ENCODE measurements around the gene ALDH3A2. TPM values are rescaled to one million over a fixed set of nuclear protein-coding genes. Genes with fewer than 3 reads are reported as not detected.

Gene ALDH3A2
- total RNA-seq, 1 donor = 82.2 TPM

DNA sequence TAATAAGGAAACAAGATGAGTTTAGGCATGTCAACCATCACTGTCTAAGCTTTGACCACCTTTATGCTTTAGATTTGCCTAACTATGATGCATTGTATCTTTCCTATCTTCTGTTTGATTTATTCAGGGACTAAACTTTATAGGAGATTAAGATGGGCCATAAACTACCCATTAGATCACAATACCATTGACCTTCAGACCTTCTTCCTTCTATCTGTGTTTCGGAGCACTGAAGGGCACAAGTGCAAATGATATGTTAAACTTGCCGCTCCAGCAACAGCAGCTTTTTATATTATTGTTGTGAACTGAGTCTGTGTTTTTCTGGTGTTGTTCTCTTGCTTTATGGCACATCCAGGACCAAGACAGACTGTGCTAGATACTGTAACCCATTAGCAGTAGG is 16.6 kb upstream of the ALDH3A2 start:
- H3K4me2 ChIP-seq (ENCODE audit: insufficient read depth, low read length) = no peak overlapping the region
- H2AFZ ChIP-seq (ENCODE audit: low read length) = no peak overlapping the region
- no peak overlapping the region for H3K27ac ChIP-seq (ENCODE audit: low read depth, low read length)
- no peak for DNase-seq (ENCODE audit: insufficient read length, low spot score, missing footprints)
- TF ChIP-seq, protein P1, sequence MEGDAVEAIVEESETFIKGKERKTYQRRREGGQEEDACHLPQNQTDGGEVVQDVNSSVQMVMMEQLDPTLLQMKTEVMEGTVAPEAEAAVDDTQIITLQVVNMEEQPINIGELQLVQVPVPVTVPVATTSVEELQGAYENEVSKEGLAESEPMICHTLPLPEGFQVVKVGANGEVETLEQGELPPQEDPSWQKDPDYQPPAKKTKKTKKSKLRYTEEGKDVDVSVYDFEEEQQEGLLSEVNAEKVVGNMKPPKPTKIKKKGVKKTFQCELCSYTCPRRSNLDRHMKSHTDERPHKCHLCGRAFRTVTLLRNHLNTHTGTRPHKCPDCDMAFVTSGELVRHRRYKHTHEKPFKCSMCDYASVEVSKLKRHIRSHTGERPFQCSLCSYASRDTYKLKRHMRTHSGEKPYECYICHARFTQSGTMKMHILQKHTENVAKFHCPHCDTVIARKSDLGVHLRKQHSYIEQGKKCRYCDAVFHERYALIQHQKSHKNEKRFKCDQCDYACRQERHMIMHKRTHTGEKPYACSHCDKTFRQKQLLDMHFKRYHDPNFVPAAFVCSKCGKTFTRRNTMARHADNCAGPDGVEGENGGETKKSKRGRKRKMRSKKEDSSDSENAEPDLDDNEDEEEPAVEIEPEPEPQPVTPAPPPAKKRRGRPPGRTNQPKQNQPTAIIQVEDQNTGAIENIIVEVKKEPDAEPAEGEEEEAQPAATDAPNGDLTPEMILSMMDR (IDR thresholded peaks at IDR 0.05; ENCODE audit: extremely low read depth, low read depth, low read length) = no peak
- peaks cover 8% of the 10 kb centered on the region for H3K4me1 ChIP-seq (ENCODE audit: insufficient read depth, low read length)
- H3K36me3 ChIP-seq (ENCODE audit: insufficient read depth, low read length) = no peaks in the 10 kb centered on the region
- no peak overlapping the region for H3K4me3 ChIP-seq (ENCODE audit: insufficient read depth, low read length)
- H4K20me1 ChIP-seq (ENCODE audit: insufficient read depth, low read length) = no peaks in the 10 kb centered on the region
- no peaks in the 10 kb centered on the region for H3K27me3 ChIP-seq (ENCODE audit: insufficient read depth, low read length)
- no peaks in the 10 kb centered on the region for H3K9me3 ChIP-seq (ENCODE audit: low read depth, low read length)
- H3K79me2 ChIP-seq (ENCODE audit: insufficient read depth, low read length) = no peaks in the 10 kb centered on the region

DNA sequence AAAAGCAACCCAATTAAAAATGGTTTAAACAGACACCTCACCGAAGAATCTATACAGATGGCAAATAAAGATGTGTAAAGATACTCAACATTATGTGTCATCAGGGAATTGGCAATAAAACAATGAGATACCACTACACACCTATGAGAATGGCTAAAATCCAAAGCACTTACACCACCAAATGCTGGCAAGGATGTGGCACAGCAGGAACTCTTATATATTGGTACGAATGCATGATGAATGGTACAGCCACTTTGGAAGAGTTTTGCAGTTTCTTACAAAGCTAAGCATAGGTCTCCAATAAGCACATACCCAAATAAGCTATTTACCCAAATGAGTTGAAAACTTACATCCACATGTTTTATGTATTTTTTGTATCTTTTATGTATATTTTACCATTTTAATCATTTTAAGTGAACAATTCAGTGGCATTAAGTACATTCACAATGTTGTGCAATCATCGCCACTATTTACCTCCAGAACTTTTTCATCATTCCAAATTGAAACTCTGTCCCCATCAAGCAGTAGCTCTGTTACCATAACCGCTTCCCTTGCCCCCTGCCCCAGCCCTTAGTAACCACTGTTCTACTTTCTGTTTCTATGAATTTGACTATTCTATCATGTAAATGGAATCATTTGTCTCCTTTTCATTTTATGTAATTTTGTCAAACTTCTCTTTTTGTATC is 6.7 kb upstream of the ALDH3A2 start:
- DNase-seq (ENCODE audit: insufficient read length, low spot score, missing footprints) = no peak
- Histone ChIP-seq H3K36me3 (ENCODE audit: insufficient read depth, low read length) (no peaks in the 10 kb centered on the region), H3K4me3 (ENCODE audit: insufficient read depth, low read length) (no peak overlapping the region), H3K27me3 (ENCODE audit: insufficient read depth, low read length) (peaks cover 4% of the 10 kb centered on the region), H3K4me2 (ENCODE audit: insufficient read depth, low read length) (no peak overlapping the region), H2AFZ (ENCODE audit: low read length) (no peak overlapping the region), H3K9me3 (ENCODE audit: low read depth, low read length) (no peaks in the 10 kb centered on the region), H3K4me1 (ENCODE audit: insufficient read depth, low read length) (peaks cover 15% of the 10 kb centered on the region), H3K27ac (ENCODE audit: low read depth, low read length) (no peak overlapping the region), H4K20me1 (ENCODE audit: insufficient read depth, low read length) (no peaks in the 10 kb centered on the region), H3K79me2 (ENCODE audit: insufficient read depth, low read length) (no peaks in the 10 kb centered on the region)
- TF ChIP-seq, protein P1 (IDR thresholded peaks at IDR 0.05; ENCODE audit: extremely low read depth, low read depth, low read length) = no peak

DNA sequence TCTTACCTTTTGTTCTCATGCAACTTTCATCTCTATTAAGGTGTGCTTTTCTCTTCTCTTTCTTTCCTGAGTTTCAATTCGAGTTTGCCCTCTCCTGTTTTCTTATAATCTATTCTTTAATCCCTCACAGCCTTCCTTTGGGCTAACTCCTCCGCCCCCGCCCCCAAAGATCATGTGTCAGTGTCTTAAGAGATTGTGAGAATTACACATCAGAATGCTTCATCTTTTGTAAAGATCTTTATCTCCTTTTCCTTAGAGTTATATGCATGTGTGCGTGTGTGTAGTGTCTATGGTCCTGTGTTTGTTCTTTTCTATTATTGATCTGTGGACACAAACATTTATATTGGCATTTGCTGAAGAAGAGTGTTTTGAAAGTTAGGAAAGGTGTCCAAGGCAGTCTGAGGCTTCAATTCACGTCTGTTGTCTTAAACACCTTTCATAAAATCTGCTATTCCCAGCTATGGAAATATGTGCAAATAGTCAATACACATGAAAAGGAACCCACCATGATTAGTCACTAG is 6.1 kb upstream of the ALDH3A2 start:
- Histone ChIP-seq H3K79me2 (ENCODE audit: insufficient read depth, low read length) (no peaks in the 10 kb centered on the region), H3K36me3 (ENCODE audit: insufficient read depth, low read length) (no peaks in the 10 kb centered on the region), H3K27ac (ENCODE audit: low read depth, low read length) (no peak overlapping the region), H3K9me3 (ENCODE audit: low read depth, low read length) (no peaks in the 10 kb centered on the region), H3K27me3 (ENCODE audit: insufficient read depth, low read length) (peaks cover 4% of the 10 kb centered on the region), H3K4me2 (ENCODE audit: insufficient read depth, low read length) (no peak overlapping the region), H4K20me1 (ENCODE audit: insufficient read depth, low read length) (no peaks in the 10 kb centered on the region), H3K4me1 (ENCODE audit: insufficient read depth, low read length) (peaks cover 21% of the 10 kb centered on the region), H2AFZ (ENCODE audit: low read length) (no peak overlapping the region), H3K4me3 (ENCODE audit: insufficient read depth, low read length) (no peak overlapping the region)
- TF ChIP-seq, protein P1 (IDR thresholded peaks at IDR 0.05; ENCODE audit: extremely low read depth, low read depth, low read length) = no peak
- no peak for DNase-seq (ENCODE audit: insufficient read length, low spot score, missing footprints)

DNA sequence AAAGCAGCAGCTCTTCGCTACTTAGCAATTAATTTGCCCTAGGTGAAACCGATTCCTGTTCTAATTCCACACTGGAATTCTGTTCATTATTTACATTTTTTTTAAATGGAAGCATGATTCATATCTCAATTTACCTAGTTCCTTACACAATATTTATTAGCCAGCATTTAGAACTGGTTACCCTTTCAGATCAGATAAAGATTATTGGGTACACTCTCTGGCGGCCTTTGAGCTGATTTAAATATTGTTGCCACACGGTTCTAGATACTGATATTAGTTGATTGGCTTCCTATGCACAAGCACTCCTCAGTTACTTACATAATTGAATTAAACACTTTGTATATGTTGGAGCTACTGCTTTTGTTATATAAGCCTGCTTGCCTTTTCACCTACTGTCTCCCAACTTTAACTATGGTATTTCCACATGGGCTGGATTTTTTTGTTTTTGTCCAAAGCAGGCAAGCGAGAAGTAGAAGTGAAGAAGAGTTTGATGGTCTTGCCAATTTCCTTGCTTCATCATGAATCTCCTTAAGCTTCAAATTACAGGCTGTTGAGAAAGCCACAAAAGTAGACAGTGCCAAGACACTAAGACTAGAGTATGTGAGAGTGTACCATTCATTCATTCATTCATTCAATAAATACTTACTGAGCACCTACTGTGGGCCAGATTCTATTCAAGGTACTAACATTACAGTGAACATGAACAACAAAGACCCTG is 3.9 kb upstream of the ALDH3A2 start:
- H3K4me3 ChIP-seq (ENCODE audit: insufficient read depth, low read length) = no peak overlapping the region
- H3K27me3 ChIP-seq (ENCODE audit: insufficient read depth, low read length) = peaks cover 4% of the 10 kb centered on the region
- H3K27ac ChIP-seq (ENCODE audit: low read depth, low read length) = no peak overlapping the region
- no peak overlapping the region for H2AFZ ChIP-seq (ENCODE audit: low read length)
- no peaks in the 10 kb centered on the region for H3K36me3 ChIP-seq (ENCODE audit: insufficient read depth, low read length)
- no peak for DNase-seq (ENCODE audit: insufficient read length, low spot score, missing footprints)
- H3K79me2 ChIP-seq (ENCODE audit: insufficient read depth, low read length) = peaks cover 10% of the 10 kb centered on the region
- no peak overlapping the region for H3K4me2 ChIP-seq (ENCODE audit: insufficient read depth, low read length)
- TF ChIP-seq, protein P1 (IDR thresholded peaks at IDR 0.05; ENCODE audit: extremely low read depth, low read depth, low read length) = no peak
- peaks cover 2% of the 10 kb centered on the region for H4K20me1 ChIP-seq (ENCODE audit: insufficient read depth, low read length)
- no peaks in the 10 kb centered on the region for H3K9me3 ChIP-seq (ENCODE audit: low read depth, low read length)
- H3K4me1 ChIP-seq (ENCODE audit: insufficient read depth, low read length) = peaks cover 31% of the 10 kb centered on the region
